ENCODE measurements around the gene PHYHD1.

Gene PHYHD1

DNA sequence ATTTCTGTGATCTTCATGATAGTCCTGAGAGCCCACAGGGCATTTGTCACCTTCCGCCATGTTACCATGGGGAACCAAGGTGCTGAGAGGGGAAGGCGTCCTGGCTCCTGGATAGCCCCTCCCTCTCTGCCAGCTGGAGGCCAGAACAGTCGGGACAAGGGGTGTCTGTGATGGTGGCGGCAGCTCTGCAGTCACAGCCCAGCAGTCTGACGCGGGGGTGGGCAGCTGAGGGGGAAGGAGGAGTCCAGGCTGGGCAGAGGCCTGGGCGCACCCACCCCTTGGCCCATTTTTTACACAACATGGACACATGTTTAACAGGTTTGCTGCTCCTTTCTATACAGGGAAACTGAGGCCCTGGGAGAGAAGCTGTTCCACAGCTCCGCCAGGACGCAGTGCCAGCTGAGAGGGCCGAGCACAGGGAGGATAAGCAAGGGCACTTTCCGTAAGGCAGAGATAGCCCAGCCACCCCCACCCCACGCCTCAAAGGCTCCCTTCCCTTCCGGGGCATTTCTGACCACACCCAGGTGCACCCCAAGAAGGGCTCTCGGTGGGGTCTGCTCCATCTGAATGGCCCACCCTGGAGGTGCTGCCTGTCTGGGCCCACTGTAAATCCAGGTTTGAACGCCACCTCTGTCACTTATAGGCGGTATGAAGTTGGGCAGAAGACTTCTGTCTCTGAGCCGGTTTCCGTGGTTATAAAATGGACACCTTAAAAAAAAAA is 21.8 kb upstream of the PHYHD1 start:
- DNase-seq (ENCODE audit: extremely low spot score): no peak
- CTCF ChIA-PET: no interaction called here
- no peak for TF ChIP-seq LEF1 (IDR thresholded peaks at IDR 0.05; ENCODE audit: borderline replicate concordance)
- no peak for TF ChIP-seq FOXK2 (IDR thresholded peaks at IDR 0.05)
- TF ChIP-seq HDGF (IDR thresholded peaks at IDR 0.05; ENCODE audit: borderline replicate concordance): no peak
- TF ChIP-seq, protein P1, sequence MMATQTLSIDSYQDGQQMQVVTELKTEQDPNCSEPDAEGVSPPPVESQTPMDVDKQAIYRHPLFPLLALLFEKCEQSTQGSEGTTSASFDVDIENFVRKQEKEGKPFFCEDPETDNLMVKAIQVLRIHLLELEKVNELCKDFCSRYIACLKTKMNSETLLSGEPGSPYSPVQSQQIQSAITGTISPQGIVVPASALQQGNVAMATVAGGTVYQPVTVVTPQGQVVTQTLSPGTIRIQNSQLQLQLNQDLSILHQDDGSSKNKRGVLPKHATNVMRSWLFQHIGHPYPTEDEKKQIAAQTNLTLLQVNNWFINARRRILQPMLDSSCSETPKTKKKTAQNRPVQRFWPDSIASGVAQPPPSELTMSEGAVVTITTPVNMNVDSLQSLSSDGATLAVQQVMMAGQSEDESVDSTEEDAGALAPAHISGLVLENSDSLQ (IDR thresholded peaks at IDR 0.05): no peak
- no peak for TF ChIP-seq ARNT (IDR thresholded peaks at IDR 0.05)
- no peak for TF ChIP-seq BHLHE40 (IDR thresholded peaks at IDR 0.05; ENCODE audit: borderline replicate concordance)
- TF ChIP-seq SP1 (IDR thresholded peaks at IDR 0.05): no peak
- no peak for TF ChIP-seq TARDBP (IDR thresholded peaks at IDR 0.05)
- TF ChIP-seq NFRKB (IDR thresholded peaks at IDR 0.05): no peak
- no peak for TF ChIP-seq L3MBTL2 (conservative IDR thresholded peaks at IDR 0.05)
- POLR2A ChIA-PET: interaction anchor here (0.6 kb wide), 1 partner anchor 737 kb away, joined by 5 read pairs; no protein-coding TSS in a partner anchor

DNA sequence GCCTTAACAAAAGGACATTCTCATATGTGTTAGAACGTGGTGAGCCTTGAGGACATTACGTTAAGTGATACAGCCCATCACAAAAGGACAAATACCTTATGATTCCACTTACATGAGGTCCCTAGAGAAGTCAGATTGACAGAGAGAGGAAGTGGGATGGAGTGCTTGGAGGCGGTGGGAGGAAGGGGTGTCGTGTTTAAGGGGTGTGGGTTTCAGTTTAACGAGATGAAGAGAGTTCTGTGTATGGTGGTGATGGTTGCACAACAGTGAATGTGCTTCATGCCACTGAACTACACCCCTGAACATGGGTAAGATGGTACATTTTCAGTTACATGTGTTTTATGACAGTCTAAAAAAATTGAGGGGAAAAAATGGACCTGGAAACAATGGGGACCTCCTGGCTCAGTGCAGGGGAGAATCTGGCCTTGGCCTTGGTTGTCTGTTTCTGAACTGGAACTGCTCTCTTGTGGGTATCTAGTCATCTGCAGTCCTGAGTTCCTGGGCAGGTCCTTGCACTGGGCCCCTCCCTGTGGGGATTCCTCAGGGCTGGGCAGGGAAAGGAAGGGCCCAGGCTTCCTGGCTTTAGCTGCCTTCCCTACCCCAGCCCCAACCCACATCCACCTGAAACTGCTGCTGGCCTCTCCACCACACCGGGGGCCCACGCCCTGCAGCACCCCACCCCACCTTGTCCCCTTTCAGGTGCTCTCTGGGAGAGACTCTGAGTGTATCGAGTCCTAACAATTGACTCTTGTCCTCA is 21.0 kb upstream of the PHYHD1 start:
- TF ChIP-seq CTBP1 (IDR thresholded peaks at IDR 0.05; ENCODE audit: borderline replicate concordance): no peak
- ChIA-PET POLR2A (no interaction called here), CTCF (no interaction called here)
- no peak for DNase-seq (ENCODE audit: extremely low spot score)

DNA sequence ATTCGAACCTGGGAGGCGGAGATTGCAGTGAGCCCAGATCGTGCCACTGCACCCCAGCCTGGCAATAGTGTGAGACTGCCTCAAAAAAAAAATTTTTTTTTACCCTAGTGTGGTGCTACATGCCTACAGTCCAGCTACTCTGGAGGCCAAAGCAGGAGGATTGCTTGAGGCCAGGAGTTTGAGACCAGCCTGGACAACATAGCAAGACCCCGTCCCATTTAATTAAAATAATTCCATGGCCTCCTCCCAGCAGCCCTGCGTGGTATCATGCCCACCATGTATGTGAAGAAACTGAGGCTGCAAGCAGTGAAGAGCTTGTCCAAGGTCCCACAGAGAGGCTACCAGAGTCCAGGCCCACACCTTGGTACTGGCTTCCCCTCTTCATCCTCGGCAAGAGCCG is 19.4 kb upstream of the PHYHD1 start:
- CTCF ChIA-PET: no interaction called here
- DNase-seq (ENCODE audit: extremely low spot score): no peak
- POLR2A ChIA-PET: no interaction called here
- TF ChIP-seq FOXA1 (IDR thresholded peaks at IDR 0.05): no peak
- no peak for TF ChIP-seq TARDBP (IDR thresholded peaks at IDR 0.05)
- TF ChIP-seq BHLHE40 (IDR thresholded peaks at IDR 0.05; ENCODE audit: borderline replicate concordance): no peak
- TF ChIP-seq SUZ12 (IDR thresholded peaks at IDR 0.05): no peak
- no peak for TF ChIP-seq L3MBTL2 (conservative IDR thresholded peaks at IDR 0.05)
- no peak for TF ChIP-seq ARNT (IDR thresholded peaks at IDR 0.05)
- no peak for TF ChIP-seq CTBP1 (IDR thresholded peaks at IDR 0.05; ENCODE audit: borderline replicate concordance)
- TF ChIP-seq LEF1 (IDR thresholded peaks at IDR 0.05; ENCODE audit: borderline replicate concordance): no peak
- TF ChIP-seq, protein P1 (IDR thresholded peaks at IDR 0.05): no peak
- no peak for TF ChIP-seq NFRKB (IDR thresholded peaks at IDR 0.05)
- TF ChIP-seq FOXM1 (IDR thresholded peaks at IDR 0.05; ENCODE audit: borderline replicate concordance): no peak
- TF ChIP-seq FOXK2 (IDR thresholded peaks at IDR 0.05): no peak
- no peak for TF ChIP-seq HDGF (IDR thresholded peaks at IDR 0.05; ENCODE audit: borderline replicate concordance)
- TF ChIP-seq ZNF384 (IDR thresholded peaks at IDR 0.05): no peak
- TF ChIP-seq ELF4 (IDR thresholded peaks at IDR 0.05): no peak
- TF ChIP-seq SP1 (IDR thresholded peaks at IDR 0.05): no peak

DNA sequence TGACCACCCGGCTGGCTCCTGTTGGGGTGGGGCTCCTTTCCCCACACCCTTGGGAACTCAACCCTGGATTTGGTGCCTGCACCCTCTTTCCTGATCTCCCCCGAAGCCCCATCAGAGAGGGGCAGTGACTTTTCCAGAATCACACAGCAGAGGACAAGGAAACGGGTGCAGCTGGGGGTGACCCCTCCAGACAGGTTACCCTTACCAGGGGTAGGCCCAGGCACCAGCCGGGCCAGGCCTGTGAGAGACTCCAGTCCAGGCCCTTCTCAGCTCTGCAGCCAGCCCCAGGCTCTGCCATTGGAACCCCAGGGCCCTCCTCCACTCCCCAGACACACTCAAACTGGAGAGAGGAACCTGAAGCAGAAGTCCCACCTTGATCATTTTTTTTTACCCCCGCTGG is 19.0 kb upstream of the PHYHD1 start:
- no peak for TF ChIP-seq ELF4 (IDR thresholded peaks at IDR 0.05)
- no peak for TF ChIP-seq L3MBTL2 (conservative IDR thresholded peaks at IDR 0.05)
- no peak for TF ChIP-seq TARDBP (IDR thresholded peaks at IDR 0.05)
- TF ChIP-seq HDGF (IDR thresholded peaks at IDR 0.05; ENCODE audit: borderline replicate concordance): no peak
- TF ChIP-seq NFRKB (IDR thresholded peaks at IDR 0.05): no peak
- TF ChIP-seq SUZ12 (IDR thresholded peaks at IDR 0.05): no peak
- no peak for TF ChIP-seq FOXA1 (IDR thresholded peaks at IDR 0.05)
- no peak for TF ChIP-seq SP1 (IDR thresholded peaks at IDR 0.05)
- TF ChIP-seq CTBP1 (IDR thresholded peaks at IDR 0.05; ENCODE audit: borderline replicate concordance): no peak
- TF ChIP-seq, protein P1 (IDR thresholded peaks at IDR 0.05): no peak
- TF ChIP-seq LEF1 (IDR thresholded peaks at IDR 0.05; ENCODE audit: borderline replicate concordance): no peak
- TF ChIP-seq ZNF384 (IDR thresholded peaks at IDR 0.05): no peak
- ChIA-PET POLR2A (no interaction called here), CTCF (no interaction called here)
- no peak for DNase-seq (ENCODE audit: extremely low spot score)

DNA sequence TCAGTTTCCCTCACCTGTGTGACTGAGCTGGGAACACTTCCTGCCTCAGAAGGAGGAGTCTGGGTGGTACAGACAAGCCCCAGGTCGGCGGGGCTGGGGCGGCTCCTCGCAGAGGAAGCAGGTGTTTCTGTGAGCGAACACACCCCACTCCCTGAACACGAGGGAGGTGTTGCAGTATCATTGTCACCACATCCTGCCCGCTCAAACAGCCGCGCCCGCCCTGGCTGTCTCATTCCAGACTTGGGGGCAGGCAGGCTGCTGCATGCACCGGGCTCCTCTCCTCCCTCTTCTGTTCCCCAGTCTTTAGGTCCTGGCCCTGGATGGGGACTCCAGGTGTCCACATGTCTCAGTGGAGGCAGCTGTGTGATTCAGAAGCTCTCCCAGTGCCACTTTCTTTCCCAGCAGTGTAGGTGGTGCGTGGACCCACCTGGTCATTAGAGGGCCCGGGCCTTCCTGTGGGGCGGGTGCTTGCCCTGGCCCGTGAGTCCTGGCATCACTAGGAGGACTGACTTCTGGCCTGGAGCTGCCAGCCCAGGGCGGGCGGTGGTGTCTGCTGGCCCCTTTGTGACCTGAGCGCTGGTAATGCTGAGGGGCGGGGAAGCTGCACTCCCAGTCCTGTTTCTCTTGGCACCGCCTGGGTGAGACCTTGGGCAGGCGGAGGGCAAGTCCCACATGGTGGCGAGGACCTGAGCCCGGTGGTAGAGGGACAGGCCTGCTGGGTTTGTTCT is 18.3 kb upstream of the PHYHD1 start:
- ChIA-PET POLR2A (no interaction called here), CTCF (no interaction called here)
- no peak for TF ChIP-seq TARDBP (IDR thresholded peaks at IDR 0.05)
- TF ChIP-seq ELF4 (IDR thresholded peaks at IDR 0.05): no peak
- no peak for TF ChIP-seq ZNF384 (IDR thresholded peaks at IDR 0.05)
- no peak for TF ChIP-seq FOXA1 (IDR thresholded peaks at IDR 0.05)
- no peak for TF ChIP-seq ARNT (IDR thresholded peaks at IDR 0.05)
- TF ChIP-seq FOXK2 (IDR thresholded peaks at IDR 0.05): no peak
- TF ChIP-seq CTBP1 (IDR thresholded peaks at IDR 0.05; ENCODE audit: borderline replicate concordance): no peak
- TF ChIP-seq BHLHE40 (IDR thresholded peaks at IDR 0.05; ENCODE audit: borderline replicate concordance): no peak
- TF ChIP-seq L3MBTL2 (conservative IDR thresholded peaks at IDR 0.05): no peak
- no peak for TF ChIP-seq HDGF (IDR thresholded peaks at IDR 0.05; ENCODE audit: borderline replicate concordance)
- TF ChIP-seq SUZ12 (IDR thresholded peaks at IDR 0.05): no peak
- TF ChIP-seq, protein P1 (IDR thresholded peaks at IDR 0.05): no peak
- DNase-seq (ENCODE audit: extremely low spot score): no peak

Measured in HEK293T (cell line).